ENCODE data around the gene PRKAR2B. TPM values are rescaled to one million over a fixed set of nuclear protein-coding genes. Genes with fewer than 3 reads are reported as not detected.

The PRKAR2B gene
- total RNA-seq, 3 donors from 2014 or later, result 34.7 to 252 (median 64.1) TPM

DNA sequence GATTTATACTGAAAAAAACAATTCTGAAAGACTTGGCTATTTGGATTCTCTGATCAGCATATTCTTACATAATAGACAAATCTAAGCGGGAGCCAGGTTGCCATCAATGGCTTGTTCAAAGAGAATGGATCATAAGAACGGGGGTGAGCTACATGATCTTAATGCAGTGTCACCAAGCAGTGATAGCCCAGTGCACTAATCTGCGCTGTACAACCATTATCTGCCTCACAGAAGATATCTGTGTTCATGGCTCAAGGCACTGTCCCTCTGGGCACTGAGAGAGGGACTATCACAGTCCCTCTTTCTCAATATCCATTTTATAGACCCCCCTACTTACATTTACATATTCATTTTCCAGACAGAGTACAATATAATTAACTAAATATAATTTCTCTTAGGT lies 22.9 kb upstream of the PRKAR2B start:
- intact Hi-C loops (cut with DNase I; ENCODE audit: low total_unique reads), result no loop called here
- TF ChIP-seq CTCF (IDR thresholded peaks at IDR 0.05), result no peak
- TF ChIP-seq POLR2A (IDR thresholded peaks at IDR 0.05), result no peak
- TF ChIP-seq POLR2AphosphoS5 (IDR thresholded peaks at IDR 0.05), result no peak
- peaks cover 0 to 7% of the 10 kb centered on the region in 2 donors for H3K9me3 ChIP-seq
- peaks cover 0 to 12% of the 10 kb centered on the region in 2 donors for H3K4me1 ChIP-seq
- H3K27me3 ChIP-seq, result no peaks in the 10 kb centered on the region
- no peak for DNase-seq (ENCODE audit: low spot score in 2 of 2)
- H3K36me3 ChIP-seq, result no peaks in the 10 kb centered on the region
- H3K27ac ChIP-seq, result no peak overlapping the region
- H3K4me3 ChIP-seq, result no peak overlapping the region

GRCh38 chr7:107023522-107024151 lies 20.9 kb upstream of the PRKAR2B start:
- H3K36me3 ChIP-seq, result no peaks in the 10 kb centered on the region
- no peak overlapping the region for H3K27ac ChIP-seq
- TF ChIP-seq POLR2A (IDR thresholded peaks at IDR 0.05), result no peak
- TF ChIP-seq POLR2AphosphoS5 (IDR thresholded peaks at IDR 0.05), result no peak
- no peak for TF ChIP-seq CTCF (IDR thresholded peaks at IDR 0.05)
- no peak for DNase-seq (ENCODE audit: low spot score in 2 of 2)
- no peak overlapping the region for H3K4me3 ChIP-seq
- intact Hi-C loops (cut with DNase I; ENCODE audit: low total_unique reads), result no loop called here
- no peaks in the 10 kb centered on the region for H3K27me3 ChIP-seq
- peaks cover 0 to 12% of the 10 kb centered on the region in 2 donors for H3K4me1 ChIP-seq
- peaks cover 0 to 7% of the 10 kb centered on the region in 2 donors for H3K9me3 ChIP-seq

DNA sequence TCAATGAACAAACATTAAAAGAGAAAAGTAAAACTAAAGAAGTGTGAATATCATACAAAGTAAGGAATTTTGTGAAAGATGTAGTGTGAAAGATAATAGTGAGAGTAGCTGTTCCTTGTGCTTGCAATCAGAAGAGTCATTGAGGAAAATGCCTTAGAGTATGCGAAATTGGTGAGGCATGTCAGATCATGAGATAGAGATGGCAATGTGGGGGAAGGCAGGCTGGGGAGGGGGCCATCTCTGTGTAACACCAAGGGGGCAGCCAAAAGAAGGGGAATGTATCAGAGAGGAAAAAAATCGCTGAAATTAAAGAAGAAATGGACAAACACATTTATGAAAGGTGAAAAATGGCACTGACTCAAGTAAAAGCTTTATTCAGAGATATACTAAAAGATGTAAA lies 19.6 kb upstream of the PRKAR2B start:
- no peaks in the 10 kb centered on the region for H3K36me3 ChIP-seq
- no peak overlapping the region for H3K27ac ChIP-seq
- no peak for DNase-seq (ENCODE audit: low spot score in 2 of 2)
- H3K27me3 ChIP-seq, result no peaks in the 10 kb centered on the region
- peaks cover 0 to 12% of the 10 kb centered on the region in 2 donors for H3K4me1 ChIP-seq
- intact Hi-C loops (cut with DNase I; ENCODE audit: low total_unique reads), result no loop called here
- TF ChIP-seq POLR2A (IDR thresholded peaks at IDR 0.05) (no peak), CTCF (IDR thresholded peaks at IDR 0.05) (no peak), POLR2AphosphoS5 (IDR thresholded peaks at IDR 0.05) (no peak)
- peaks cover 0 to 7% of the 10 kb centered on the region in 2 donors for H3K9me3 ChIP-seq
- no peak overlapping the region for H3K4me3 ChIP-seq

GRCh38 chr7:107025449-107026103 lies 18.9 kb upstream of the PRKAR2B start:
- Histone ChIP-seq H3K36me3 (no peaks in the 10 kb centered on the region), H3K27ac (no peak overlapping the region), H3K9me3 (peaks cover 0 to 7% of the 10 kb centered on the region in 2 donors), H3K4me1 (peaks cover 0 to 12% of the 10 kb centered on the region in 2 donors), H3K27me3 (no peaks in the 10 kb centered on the region), H3K4me3 (no peak overlapping the region)
- TF ChIP-seq POLR2A (IDR thresholded peaks at IDR 0.05) (no peak), CTCF (IDR thresholded peaks at IDR 0.05) (no peak), POLR2AphosphoS5 (IDR thresholded peaks at IDR 0.05) (no peak)
- intact Hi-C loops (cut with DNase I; ENCODE audit: low total_unique reads), result no loop called here
- DNase-seq (ENCODE audit: low spot score in 2 of 2), result no peak

DNA sequence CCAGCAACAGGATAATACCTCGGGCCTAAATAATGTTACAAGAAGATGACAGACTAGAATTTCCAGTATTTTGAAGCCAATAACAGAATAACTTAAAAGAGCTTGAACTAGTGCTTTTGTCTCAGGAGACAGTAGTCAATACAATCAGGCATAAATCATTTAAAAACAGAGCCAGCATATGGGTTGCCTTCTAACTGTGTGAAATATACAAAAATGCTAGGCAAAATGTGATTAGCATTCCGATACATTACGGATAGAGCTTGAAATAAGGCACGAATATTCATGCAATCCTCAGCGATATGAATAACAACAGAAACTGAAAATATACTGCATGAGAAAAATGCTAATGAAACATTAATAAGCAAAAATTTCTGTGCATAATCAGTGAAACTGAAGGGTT lies 18.3 kb upstream of the PRKAR2B start:
- Histone ChIP-seq H3K27ac (no peak overlapping the region), H3K9me3 (peaks cover 0 to 7% of the 10 kb centered on the region in 2 donors), H3K27me3 (no peaks in the 10 kb centered on the region), H3K4me1 (peaks cover 0 to 12% of the 10 kb centered on the region in 2 donors), H3K36me3 (no peaks in the 10 kb centered on the region), H3K4me3 (no peak overlapping the region)
- TF ChIP-seq POLR2AphosphoS5 (IDR thresholded peaks at IDR 0.05) (no peak), CTCF (IDR thresholded peaks at IDR 0.05) (no peak), POLR2A (IDR thresholded peaks at IDR 0.05) (no peak)
- intact Hi-C loops (cut with DNase I; ENCODE audit: low total_unique reads), result no loop called here
- no peak for DNase-seq (ENCODE audit: low spot score in 2 of 2)

All from breast epithelium (tissue), 4 donors.